Ovary (tissue), 9 donors: ENCODE results near the gene LDLR. TPM values are rescaled to one million over a fixed set of nuclear protein-coding genes. Genes with fewer than 3 reads are reported as not detected.

Source experiments
- DNase-seq, 5 donors: peaks; one replicate each; pipeline ENCODE4 v3.0.0-alpha.2; 2019 to 2020
- H3K27ac ChIP-seq, 2 donors: fragments of 200-600 bp; one replicate each; pipeline versions ENCODE4 v1.5.1 to v1.8.0; 2019 to 2022
- H3K27me3 ChIP-seq: fragments of 200-600 bp; one replicate; pipeline ENCODE4 v1.8.0; 2022
- H3K36me3 ChIP-seq: fragments of 200-600 bp; sonication (generic); one replicate; pipeline ENCODE4 v1.5.1; 2019
- H3K4me1 ChIP-seq: one replicate; pipeline ENCODE4 v1.8.1; 2013; ENCODE audit warnings: mild to moderate bottlenecking, moderate library complexity; ENCODE audit not compliant: insufficient read depth
- H3K4me3 ChIP-seq: fragments of 200-600 bp; sonication (generic); one replicate; pipeline ENCODE4 v1.5.1; 2017
- H3K9me3 ChIP-seq, 2 donors: fragments of 200-600 bp in 1 of 2; sonication (generic) in 1 of 2; one replicate each; pipeline versions ENCODE4 v1.5.1 to v1.8.1; 2013 to 2019; ENCODE audit warnings: mild to moderate bottlenecking in 1 of 2, moderate library complexity in 1 of 2
- CTCF ChIP-seq, 3 donors: fragments of 450-650 bp in 2 of 3; fragments of 200-600 bp in 1 of 3; IDR thresholded peaks; one replicate each; pipeline versions ENCODE4 v1.5.1 to v1.8.0; 2016 to 2022; ENCODE audit warnings: antibody characterized with exemption in 3 of 3, mild to moderate bottlenecking in 1 of 3
- EP300 ChIP-seq: sonication (generic); formaldehyde crosslinking; IDR thresholded peaks from one replicate; pipeline ENCODE4 v1.6.1; 2017; ENCODE audit warnings: antibody characterized with exemption
- POLR2A ChIP-seq: fragments of 450-650 bp; IDR thresholded peaks from one replicate; pipeline ENCODE4 v1.6.1; 2017; ENCODE audit warnings: antibody characterized with exemption, mild to moderate bottlenecking, moderate library complexity
- WGBS, 3 donors: extraction: QIAGEN DNeasy Blood & Tissue Kit in 1 of 3; methylation state at CpG; one replicate each; pipeline versions ENCODE4 v1.1.5 to v1.1.7; 2013 to 2017; 5-methylcytosine and 5-hydroxymethylcytosine counted together
- intact Hi-C, 4 donors: fragments of 100-400 bp; cut with DNase I; formaldehyde crosslinking; loops; one replicate each; pipeline versions ENCODE4 v1.11.0 to v1.15.1; 2022 to 2023
- polyA plus RNA-seq, 2 donors: library from polyadenylated mRNA; stranded (reverse); fragments of 200-250 nt in 1 of 2; fragments of 350-450 nt in 1 of 2; fragmentation: Illumina TruSeq in 1 of 2; extraction: RNeasy Lipid Tissue Mini Kit (QIAGEN cat#74804) in 1 of 2; gene quantifications; one replicate each; pipeline ENCODE4 v1.2.3, GENCODE V29; 2013 to 2014
- total RNA-seq, 7 donors: library from RNA; depleted of rRNA in 2 of 7; stranded (reverse); fragments of >200 nt in 2 of 7; fragmentation: NEBNext Ultra II Directional in 3 of 7; extraction: Animal tissue kit (Norgen Biotek cat#: 25700) in 3 of 7; gene quantifications; one replicate each; pipeline versions ENCODE4 v1.1.0 to v1.2.4, GENCODE V29; 2016 to 2023
- donor health status: DM: no; HTN: no; CAD: no; lungs with moderate emphysema.
- donor health status: DM: no; HTN: no; CAD: no.
- donor health status: Bipolar disorder and iron deficiency.
- donor health status: DM: yes; HTN: yes; CAD: no.
- donor health status: DM: no; HTN: no; CAD: no.
- donor health status: DM: yes; HTN: yes; CAD: no.

LDLR gene
- total and polyA plus RNA-seq, 9 donors: 31.1 to 436 (median 141) TPM

GRCh38 chr19:11108746-11109145, 19.5 kb downstream of the LDLR start:
- DNase-seq: no peak
- TF ChIP-seq POLR2A (no peak), EP300 (no peak), CTCF (IDR thresholded peaks at IDR 0.05) (no peak)
- Histone ChIP-seq H3K9me3 (no peaks in the 10 kb centered on the region), H3K4me1 (no peaks in the 10 kb centered on the region), H3K4me3 (no peak overlapping the region), H3K27me3 (no peaks in the 10 kb centered on the region), H3K27ac (no peak overlapping the region), H3K36me3 (peaks cover 2% of the 10 kb centered on the region)
- 45 to 68% (median 56%) methylated on average over 6 of the region's 6 CpGs for WGBS, 3 donors
- intact Hi-C loops: loop anchor here in 2 of 4 donors (5.0 to 10.0 kb wide), 2 partner anchors 56 to 174 kb away; no protein-coding TSS in a partner anchor

GRCh38 chr19:11111117-11111770, 22.0 kb downstream of the LDLR start:
- Histone ChIP-seq H3K4me1 (no peaks in the 10 kb centered on the region), H3K36me3 (peaks cover 2% of the 10 kb centered on the region), H3K27ac (no peak overlapping the region), H3K27me3 (no peaks in the 10 kb centered on the region), H3K9me3 (no peaks in the 10 kb centered on the region), H3K4me3 (no peak overlapping the region)
- intact Hi-C loops: loop anchor here in 2 of 4 donors (5.0 to 10.0 kb wide), 2 partner anchors 79 to 166 kb away; no protein-coding TSS in a partner anchor
- TF ChIP-seq EP300: no peak
- TF ChIP-seq CTCF (IDR thresholded peaks at IDR 0.05): no peak
- no peak for TF ChIP-seq POLR2A
- no peak for DNase-seq
- WGBS, 3 donors: 76 to 80% (median 77%) methylated on average over 15 of the region's 15 CpGs

- intact Hi-C loops: loop anchor here in 2 of 4 donors (5.0 to 10.0 kb wide), 2 partner anchors 79 to 167 kb away; no protein-coding TSS in a partner anchor
- Histone ChIP-seq H3K27ac (no peak overlapping the region), H3K9me3 (no peaks in the 10 kb centered on the region), H3K36me3 (peaks cover 2% of the 10 kb centered on the region), H3K27me3 (no peaks in the 10 kb centered on the region), H3K4me3 (no peak overlapping the region), H3K4me1 (no peaks in the 10 kb centered on the region)
- 80 to 83% (median 80%) methylated on average over 8 of the region's 8 CpGs for WGBS, 3 donors
- no peak for DNase-seq
- TF ChIP-seq POLR2A (no peak), CTCF (IDR thresholded peaks at IDR 0.05) (no peak), EP300 (no peak)
Measured at GRCh38 chr19:11111771-11112144, 22.5 kb downstream of the LDLR start.

- TF ChIP-seq EP300 (no peak), POLR2A (no peak), CTCF (IDR thresholded peaks at IDR 0.05) (no peak)
- H3K27ac ChIP-seq: no peak overlapping the region
- WGBS, 3 donors: 92 to 95% (median 95%) methylated on average over 27 of the region's 27 CpGs
- no peaks in the 10 kb centered on the region for H3K9me3 ChIP-seq
- H3K4me1 ChIP-seq: no peaks in the 10 kb centered on the region
- DNase-seq: no peak
- H3K36me3 ChIP-seq: peaks cover under 1% of the 10 kb centered on the region
- H3K4me3 ChIP-seq: no peak overlapping the region
- H3K27me3 ChIP-seq: no peaks in the 10 kb centered on the region
- intact Hi-C loops: loop anchor here in 2 of 4 donors (5.0 to 10.0 kb wide), 2 partner anchors 81 to 168 kb away; no protein-coding TSS in a partner anchor
Measured at GRCh38 chr19:11113140-11113708, 24.0 kb downstream of the LDLR start.
